ENCODE results near the gene GREM2. TPM values are rescaled to one million over a fixed set of nuclear protein-coding genes. Genes with fewer than 3 reads are reported as not detected.

GREM2 gene
- total and polyA plus RNA-seq, 2 of the 4 experiments (the other 2 are of a cell fraction) = 3.0 to 14.2 TPM

DNA sequence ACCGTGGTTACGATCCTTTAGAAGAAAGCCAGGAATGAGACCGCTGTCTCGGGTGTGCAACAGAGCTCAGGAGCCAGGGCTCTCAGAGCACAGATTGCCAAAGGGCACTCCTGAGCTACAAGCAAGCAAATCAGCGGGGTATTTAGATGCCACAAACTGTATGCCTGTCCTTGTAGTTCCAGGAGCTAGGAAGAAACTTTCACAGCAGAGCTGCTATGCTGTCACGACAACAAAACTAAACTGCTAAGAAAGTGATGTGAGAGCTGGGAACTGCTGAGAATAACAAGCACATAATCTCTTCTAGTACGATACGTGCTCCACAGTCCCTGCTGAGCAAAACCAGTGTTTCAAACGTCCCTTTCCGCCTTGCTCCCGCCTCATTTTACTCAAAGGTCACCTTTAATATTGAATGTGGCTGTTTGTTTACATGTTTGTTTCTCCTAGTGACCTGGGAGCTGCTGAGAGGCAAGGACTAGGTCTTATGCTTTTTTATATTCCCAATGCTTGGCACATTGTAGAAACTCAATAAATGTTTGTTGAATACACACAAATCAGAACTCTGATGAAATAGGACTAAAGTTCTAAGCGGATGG is 14.7 kb downstream of the GREM2 start:
- Histone ChIP-seq H3K4me2 (ENCODE audit: low read depth, low read length) (peak overlapping the region; percentile 59), H2AFZ (replicated peaks; ENCODE audit: low read length, poor library complexity) (no peak overlapping the region)
- no peak for TF ChIP-seq CHD1 (IDR thresholded peaks at IDR 0.05; ENCODE audit: low read depth, low read length)
- TF ChIP-seq, protein P1, sequence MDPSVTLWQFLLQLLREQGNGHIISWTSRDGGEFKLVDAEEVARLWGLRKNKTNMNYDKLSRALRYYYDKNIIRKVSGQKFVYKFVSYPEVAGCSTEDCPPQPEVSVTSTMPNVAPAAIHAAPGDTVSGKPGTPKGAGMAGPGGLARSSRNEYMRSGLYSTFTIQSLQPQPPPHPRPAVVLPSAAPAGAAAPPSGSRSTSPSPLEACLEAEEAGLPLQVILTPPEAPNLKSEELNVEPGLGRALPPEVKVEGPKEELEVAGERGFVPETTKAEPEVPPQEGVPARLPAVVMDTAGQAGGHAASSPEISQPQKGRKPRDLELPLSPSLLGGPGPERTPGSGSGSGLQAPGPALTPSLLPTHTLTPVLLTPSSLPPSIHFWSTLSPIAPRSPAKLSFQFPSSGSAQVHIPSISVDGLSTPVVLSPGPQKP (IDR thresholded peaks at IDR 0.05; ENCODE audit: borderline replicate concordance, low read depth, low read length) = no peak
- no peak for TF ChIP-seq BHLHE40 (IDR thresholded peaks at IDR 0.05; ENCODE audit: low read depth, low read length)
- TF ChIP-seq MAFK (IDR thresholded peaks at IDR 0.05; ENCODE audit: low read depth, low read length) = no peak
- TF ChIP-seq, protein P2, sequence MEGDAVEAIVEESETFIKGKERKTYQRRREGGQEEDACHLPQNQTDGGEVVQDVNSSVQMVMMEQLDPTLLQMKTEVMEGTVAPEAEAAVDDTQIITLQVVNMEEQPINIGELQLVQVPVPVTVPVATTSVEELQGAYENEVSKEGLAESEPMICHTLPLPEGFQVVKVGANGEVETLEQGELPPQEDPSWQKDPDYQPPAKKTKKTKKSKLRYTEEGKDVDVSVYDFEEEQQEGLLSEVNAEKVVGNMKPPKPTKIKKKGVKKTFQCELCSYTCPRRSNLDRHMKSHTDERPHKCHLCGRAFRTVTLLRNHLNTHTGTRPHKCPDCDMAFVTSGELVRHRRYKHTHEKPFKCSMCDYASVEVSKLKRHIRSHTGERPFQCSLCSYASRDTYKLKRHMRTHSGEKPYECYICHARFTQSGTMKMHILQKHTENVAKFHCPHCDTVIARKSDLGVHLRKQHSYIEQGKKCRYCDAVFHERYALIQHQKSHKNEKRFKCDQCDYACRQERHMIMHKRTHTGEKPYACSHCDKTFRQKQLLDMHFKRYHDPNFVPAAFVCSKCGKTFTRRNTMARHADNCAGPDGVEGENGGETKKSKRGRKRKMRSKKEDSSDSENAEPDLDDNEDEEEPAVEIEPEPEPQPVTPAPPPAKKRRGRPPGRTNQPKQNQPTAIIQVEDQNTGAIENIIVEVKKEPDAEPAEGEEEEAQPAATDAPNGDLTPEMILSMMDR (conservative IDR thresholded peaks at IDR 0.05; ENCODE audit: low read depth, low read length) = no peak
- TF ChIP-seq, protein P3, sequence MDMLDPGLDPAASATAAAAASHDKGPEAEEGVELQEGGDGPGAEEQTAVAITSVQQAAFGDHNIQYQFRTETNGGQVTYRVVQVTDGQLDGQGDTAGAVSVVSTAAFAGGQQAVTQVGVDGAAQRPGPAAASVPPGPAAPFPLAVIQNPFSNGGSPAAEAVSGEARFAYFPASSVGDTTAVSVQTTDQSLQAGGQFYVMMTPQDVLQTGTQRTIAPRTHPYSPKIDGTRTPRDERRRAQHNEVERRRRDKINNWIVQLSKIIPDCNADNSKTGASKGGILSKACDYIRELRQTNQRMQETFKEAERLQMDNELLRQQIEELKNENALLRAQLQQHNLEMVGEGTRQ (IDR thresholded peaks at IDR 0.05; ENCODE audit: low read depth, low read length) = no peak
- TF ChIP-seq SMC3 (IDR thresholded peaks at IDR 0.05; ENCODE audit: low read depth, low read length) = no peak
- TF ChIP-seq FOS (IDR thresholded peaks at IDR 0.05; ENCODE audit: low read depth, low read length) = no peak
- no peak for TF ChIP-seq RAD21 (IDR thresholded peaks at IDR 0.05; ENCODE audit: low read length)
- TF ChIP-seq POLR2A (IDR thresholded peaks at IDR 0.05; ENCODE audit: low read depth, low read length) = no peak
- TF ChIP-seq MXI1 (IDR thresholded peaks at IDR 0.05; ENCODE audit: borderline replicate concordance, low read depth, low read length) = no peak
- no peak for TF ChIP-seq RCOR1 (IDR thresholded peaks at IDR 0.05; ENCODE audit: insufficient replicate concordance, low read length)
- no peak for TF ChIP-seq RFX5 (IDR thresholded peaks at IDR 0.05; ENCODE audit: low read depth, low read length)
- no peak for TF ChIP-seq MAZ (IDR thresholded peaks at IDR 0.05; ENCODE audit: borderline replicate concordance, low read depth, low read length)
- TF ChIP-seq CEBPB (IDR thresholded peaks at IDR 0.05; ENCODE audit: low read depth, low read length) = no peak

More for the DNA sequence above, 14.7 kb downstream of the GREM2 start:
- intact Hi-C loops (cut with micrococcal nuclease) = no loop called here
- H3K36me3 ChIP-seq (ENCODE audit: control insufficient read depth, insufficient read depth, low read length) = no peaks in the 10 kb centered on the region; the same call in 1 of the 2 replicates
- dilution Hi-C loops (cut with HindIII; ENCODE audit: low sequenced_read_pairs, unreplicated experiment) = no loop called here
- peak overlapping the region; percentile 9 to 48; a peak in 1 of 4 replicates for H4K8ac ChIP-seq (ENCODE audit: low read depth in 2 of 2, low read length in 2 of 2)
- H2AK5ac ChIP-seq (ENCODE audit: low read depth, low read length) = peak overlapping the region; percentile 23; the same call in 1 of the 2 replicates
- no peak overlapping the region for H3K4me3 ChIP-seq (ENCODE audit: insufficient read depth, low read depth, low read length)
- in situ Hi-C loops (cut with MboI; ENCODE audit: low sequenced_read_pairs) = loop anchor here (10.0 kb wide), 1 partner anchor 402 kb away; no protein-coding TSS in a partner anchor
- ATAC-seq (ENCODE audit: low read depth) = no peak; the same call in 1 of the 2 replicates
- H4K5ac ChIP-seq (ENCODE audit: low read depth, low read length) = peak overlapping the region; percentile 46
- no peak overlapping the region for H2AK9ac ChIP-seq (replicated peaks; ENCODE audit: low read depth, low read length, poor library complexity)
- WGBS, 2 experiments (ENCODE audit: extremely low coverage in 2 of 2, insufficient read length in 1 of 2) = 81% methylated on average over 5 of the region's 12 CpGs; no CpG with 5 or more reads in 1 of the 2 experiments
- no peaks in the 10 kb centered on the region for H3K27me3 ChIP-seq (ENCODE audit: control insufficient read depth, insufficient read depth, low read length)
- H2BK5ac ChIP-seq (ENCODE audit: low read depth, low read length, poor library complexity, severe bottlenecking) = no peak overlapping the region
- no TSS peak for BruUV-seq (replicated peaks)
- DNase-seq = no peak
- no peaks in the 10 kb centered on the region for H3K9me3 ChIP-seq (ENCODE audit: control insufficient read depth, insufficient read depth, low read length)
- H3K18ac ChIP-seq (ENCODE audit: low read depth, low read length) = no peak overlapping the region
- H3K23ac ChIP-seq (ENCODE audit: low read depth, low read length) = peak overlapping the region; percentile 12
- no peak overlapping the region; the same call in 1 of the 2 replicates for H3K27ac ChIP-seq (ENCODE audit: insufficient read depth, low read length)
- peaks cover 14 to 42% of the 10 kb centered on the region in 2 experiments for H3K79me1 ChIP-seq (ENCODE audit: low read depth in 1 of 2, low read length in 2 of 2)
- peaks cover 5% of the 10 kb centered on the region; the same call in 1 of the 2 replicates for H3K9me1 ChIP-seq (ENCODE audit: insufficient read depth, low read length)
- peak overlapping the region; percentile 17; the same call in 1 of the 2 replicates for H4K91ac ChIP-seq (ENCODE audit: insufficient read depth, low read depth, low read length)
- ChIA-PET CTCF (interaction anchor here (0.7 kb wide), 1 partner anchor 12 kb away, joined by 3 read pairs; no protein-coding TSS in a partner anchor), POLR2A (ENCODE audit: unreplicated experiment) (no interaction called here)
- peak overlapping the region; percentile 2; the same call in 1 of the 2 replicates for H2BK120ac ChIP-seq (ENCODE audit: low read depth, low read length)
- no peak overlapping the region for H3K4ac ChIP-seq (ENCODE audit: low read depth, low read length)
- H2BK15ac ChIP-seq (ENCODE audit: low read depth, low read length) = no peak overlapping the region
- H3K14ac ChIP-seq (replicated peaks; ENCODE audit: low read depth, low read length) = 0 out of 2 replicates have a peak overlapping the region, but pooled peaks have one; percentile 24
- H3K4me1 ChIP-seq (ENCODE audit: control insufficient read depth, insufficient read depth, low read length) = peaks cover 7% of the 10 kb centered on the region; the same call in 1 of the 2 replicates
- no peaks in the 10 kb centered on the region for H4K20me1 ChIP-seq (ENCODE audit: insufficient read depth, low read length)
- H3K9ac ChIP-seq (ENCODE audit: low read depth, low read length) = no peak overlapping the region
- no peak overlapping the region for H3K56ac ChIP-seq (ENCODE audit: extremely low read depth, insufficient read depth, low read length)
- H2BK20ac ChIP-seq (ENCODE audit: low read depth, low read length) = no peak overlapping the region

All from IMR-90 (cell line).